Suprapubic skin (tissue), 4 donors: ENCODE results near the gene EPB41L2. TPM values are rescaled to one million over a fixed set of nuclear protein-coding genes. Genes with fewer than 3 reads are reported as not detected.

Experiments used
- DNase-seq, 2 donors: peaks; one replicate each; pipeline ENCODE4 v3.0.0-alpha.2; 2019; ENCODE audit warnings: low spot score in 2 of 2
- H3K27ac ChIP-seq: fragments of 200-600 bp; sonication (generic); one replicate; pipeline ENCODE4 v1.5.1; 2019
- H3K27me3 ChIP-seq: fragments of 200-600 bp; sonication (generic); one replicate; pipeline ENCODE4 v1.5.1; 2019
- H3K36me3 ChIP-seq: fragments of 200-600 bp; sonication (generic); one replicate; pipeline ENCODE4 v1.5.1; 2019
- H3K4me1 ChIP-seq: fragments of 200-600 bp; sonication (generic); one replicate; pipeline ENCODE4 v1.5.1; 2019
- H3K4me3 ChIP-seq: fragments of 200-600 bp; sonication (generic); one replicate; pipeline ENCODE4 v1.5.1; 2019; ENCODE audit warnings: mild to moderate bottlenecking
- H3K9me3 ChIP-seq: fragments of 200-600 bp; sonication (generic); one replicate; pipeline ENCODE4 v1.5.1; 2019
- CTCF ChIP-seq, 2 donors: fragments of 200-600 bp in 1 of 2; fragments of 450-650 bp in 1 of 2; sonication (generic) in 1 of 2; IDR thresholded peaks; one replicate each; pipeline ENCODE4 v1.5.1; 2016 to 2019; ENCODE audit warnings: antibody characterized with exemption in 2 of 2, mild to moderate bottlenecking in 1 of 2, moderate library complexity in 1 of 2
- EP300 ChIP-seq: sonication (generic); formaldehyde crosslinking; IDR thresholded peaks from one replicate; pipeline ENCODE4 v1.6.1; 2017; ENCODE audit warnings: antibody characterized with exemption
- POLR2A ChIP-seq, 2 donors: fragments of 450-650 bp; IDR thresholded peaks; one replicate each; pipeline ENCODE4 v1.6.1; 2017; ENCODE audit warnings: antibody characterized with exemption in 2 of 2, mild to moderate bottlenecking in 2 of 2, moderate library complexity in 2 of 2
- POLR2AphosphoS5 ChIP-seq, 3 donors: sonication (generic); formaldehyde crosslinking; IDR thresholded peaks; one replicate each; pipeline ENCODE4 v1.6.1; 2017; ENCODE audit warnings: antibody characterized with exemption in 3 of 3
- whole genome bisulfite sequencing: methylation state at CpG from one replicate; pipeline ENCODE4 v1.1.5; 2018; 5-methylcytosine and 5-hydroxymethylcytosine counted together
- total RNA-seq, 4 donors: library from RNA; depleted of rRNA; stranded (reverse); fragments of >200 nt; gene quantifications; one replicate each; pipeline ENCODE4 v1.1.0, GENCODE V29; 2016

EPB41L2 gene
- total RNA-seq, 4 donors from 2014 or later = 11.4 to 26.8 (median 15.4) TPM

DNA sequence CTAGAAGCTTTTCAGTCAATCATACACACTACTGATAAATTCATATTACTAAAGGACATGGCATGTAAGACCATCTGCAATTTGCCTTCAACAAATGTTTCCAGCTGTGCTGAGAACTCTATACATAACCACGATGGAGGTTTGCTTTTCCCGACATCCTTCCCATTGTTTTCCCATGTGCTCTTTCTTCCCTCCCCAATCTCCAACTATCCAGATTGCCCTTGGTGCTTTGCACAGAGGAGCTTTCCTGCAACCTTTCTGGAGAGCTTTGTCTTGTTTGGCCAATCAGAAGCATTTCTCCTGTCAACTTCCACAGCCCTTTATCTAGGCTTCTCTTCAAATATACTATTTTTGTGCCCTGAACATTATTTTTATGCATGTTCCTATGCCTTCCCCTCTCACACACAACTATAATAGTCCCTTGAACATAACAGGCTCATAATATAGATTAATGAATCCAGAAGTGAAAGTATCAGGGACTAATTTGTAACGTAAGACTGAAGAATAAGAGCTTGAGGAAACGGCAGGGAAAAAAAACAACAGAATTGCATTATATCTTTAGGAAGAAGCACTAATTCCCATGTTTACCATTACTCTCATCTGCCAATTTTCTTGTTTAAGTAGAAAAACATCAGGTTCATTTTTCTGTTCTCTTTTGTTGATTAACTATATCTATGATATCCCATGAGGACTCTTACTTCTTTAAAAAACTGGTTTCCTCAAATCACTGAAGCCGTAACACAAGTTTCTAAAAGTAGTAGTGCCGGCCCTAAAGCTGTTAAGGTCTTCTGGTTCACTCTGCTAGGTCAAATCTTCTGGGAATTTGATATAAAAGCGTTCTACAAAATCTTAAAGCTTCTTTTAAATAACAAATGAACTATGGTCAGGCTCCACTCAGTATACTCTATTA lies 215.8 kb downstream of the EPB41L2 start:
- H3K9me3 ChIP-seq = no peaks in the 10 kb centered on the region
- TF ChIP-seq CTCF (IDR thresholded peaks at IDR 0.05) (no peak), EP300 (no peak), POLR2AphosphoS5 (IDR thresholded peaks at IDR 0.05) (no peak), POLR2A (IDR thresholded peaks at IDR 0.05) (no peak)
- H3K4me1 ChIP-seq = no peaks in the 10 kb centered on the region
- H3K4me3 ChIP-seq = no peak overlapping the region
- H3K36me3 ChIP-seq = no peaks in the 10 kb centered on the region
- no peaks in the 10 kb centered on the region for H3K27me3 ChIP-seq
- no peak overlapping the region for H3K27ac ChIP-seq
- no peak for DNase-seq
- whole genome bisulfite sequencing = 72% methylated on average over 7 of the region's 7 CpGs

GRCh38 chr6:130846501-130846900 lies 216.5 kb downstream of the EPB41L2 start:
- Histone ChIP-seq H3K36me3 (no peaks in the 10 kb centered on the region), H3K4me3 (no peak overlapping the region)

GRCh38 chr6:130843575-130844320 lies 219.3 kb downstream of the EPB41L2 start:
- DNase-seq = no peak
- Histone ChIP-seq H3K36me3 (no peaks in the 10 kb centered on the region), H3K9me3 (no peaks in the 10 kb centered on the region), H3K27me3 (no peaks in the 10 kb centered on the region), H3K4me3 (no peak overlapping the region), H3K27ac (no peak overlapping the region), H3K4me1 (peaks cover 1% of the 10 kb centered on the region)
- WGBS = 73% methylated on average over 3 of the region's 3 CpGs
- no peak for TF ChIP-seq POLR2AphosphoS5 (IDR thresholded peaks at IDR 0.05)
- no peak for TF ChIP-seq CTCF (IDR thresholded peaks at IDR 0.05)
- TF ChIP-seq POLR2A (IDR thresholded peaks at IDR 0.05) = no peak

More at GRCh38 chr6:130846501-130846900, 216.5 kb downstream of the EPB41L2 start:
- Histone ChIP-seq H3K4me1 (no peaks in the 10 kb centered on the region), H3K27me3 (no peaks in the 10 kb centered on the region), H3K9me3 (no peaks in the 10 kb centered on the region), H3K27ac (no peak overlapping the region)
- no peak for DNase-seq
- WGBS = 84% methylated on average over 1 of the region's 1 CpG
- TF ChIP-seq EP300 (no peak), POLR2A (IDR thresholded peaks at IDR 0.05) (no peak), CTCF (IDR thresholded peaks at IDR 0.05) (no peak), POLR2AphosphoS5 (IDR thresholded peaks at IDR 0.05) (no peak)

DNA sequence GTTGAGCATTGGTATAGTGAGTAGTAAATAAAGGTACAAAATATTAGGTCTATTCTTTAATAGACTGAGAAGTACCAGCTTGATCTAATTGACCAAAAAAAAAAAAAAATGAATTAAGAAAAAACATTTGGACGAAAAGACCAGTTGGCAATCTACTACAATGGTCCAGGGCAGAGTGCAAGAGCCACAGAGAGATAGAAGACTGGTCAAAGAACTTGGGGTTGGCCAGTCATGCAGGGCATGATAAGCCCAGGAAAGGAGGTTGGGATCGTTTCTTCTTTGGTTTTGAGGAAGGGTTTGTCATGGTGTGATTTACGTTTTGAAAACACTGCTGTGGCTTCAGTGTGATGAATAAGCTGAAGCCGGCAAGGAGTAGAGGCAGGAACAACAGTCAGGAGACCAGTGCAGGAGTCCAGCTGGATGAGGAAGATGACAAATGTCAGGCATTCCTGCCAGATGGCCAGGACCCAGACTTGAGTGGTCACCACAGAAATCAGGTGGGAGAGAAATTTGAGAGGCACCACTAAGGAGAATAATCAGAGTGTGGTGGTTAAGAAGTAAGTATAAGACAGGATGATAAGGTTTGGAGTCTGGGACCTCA lies 221.8 kb downstream of the EPB41L2 start:
- 68% methylated on average over 4 of the region's 4 CpGs for WGBS

More for the DNA sequence above, 221.8 kb downstream of the EPB41L2 start:
- Histone ChIP-seq H3K27me3 (no peaks in the 10 kb centered on the region), H3K9me3 (no peaks in the 10 kb centered on the region), H3K4me3 (no peak overlapping the region), H3K4me1 (peaks cover 8% of the 10 kb centered on the region), H3K27ac (no peak overlapping the region), H3K36me3 (no peaks in the 10 kb centered on the region)
- DNase-seq = no peak
- no peak for TF ChIP-seq POLR2AphosphoS5 (IDR thresholded peaks at IDR 0.05)
- no peak for TF ChIP-seq EP300
- no peak for TF ChIP-seq POLR2A (IDR thresholded peaks at IDR 0.05)
- no peak for TF ChIP-seq CTCF (IDR thresholded peaks at IDR 0.05)
